Fibroblast of pulmonary artery (primary cell): ENCODE data around the gene CALML4.

Experiments
- DNase-seq: peaks from one replicate; pipeline ENCODE4 v3.0.0-alpha.2; 2010; ENCODE audit warnings: low read depth
- H3K4me3 ChIP-seq: replicated peaks from 2 replicates; pipeline ENCODE4 v1.5.1; 2011; ENCODE audit warnings: low read depth, mild to moderate bottlenecking, control low read depth, low read length, moderate library complexity
- TF ChIP-seq, protein P1 (sequence below): IDR thresholded peaks from 2 replicates; pipeline ENCODE4 v1.5.1; 2011; ENCODE audit warnings: mild to moderate bottlenecking, control low read depth, low read length, inconsistent platforms; ENCODE audit errors: missing control alignments

The CALML4 gene

DNA sequence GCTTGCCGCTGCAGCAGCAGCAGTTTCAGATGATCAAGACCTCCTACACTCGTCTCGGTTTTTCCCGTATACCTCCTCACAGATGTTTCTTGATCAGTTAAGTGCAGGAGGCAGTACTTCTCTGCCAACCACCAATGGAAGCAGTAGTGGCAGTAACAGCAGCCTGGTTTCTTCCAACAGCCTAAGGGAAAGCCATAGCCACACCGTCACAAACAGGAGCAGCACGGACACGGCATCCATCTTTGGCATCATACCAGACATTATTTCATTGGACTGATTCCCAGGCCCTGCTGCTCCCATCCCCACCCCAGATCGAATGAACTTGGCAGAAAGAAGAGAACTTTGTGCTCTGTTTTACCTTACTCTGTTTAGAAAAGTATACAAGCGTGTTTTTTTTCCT is 17.6 kb downstream of the CALML4 start:
- H3K4me3 ChIP-seq: peak overlapping the region; percentile 32
- TF ChIP-seq, protein P1, sequence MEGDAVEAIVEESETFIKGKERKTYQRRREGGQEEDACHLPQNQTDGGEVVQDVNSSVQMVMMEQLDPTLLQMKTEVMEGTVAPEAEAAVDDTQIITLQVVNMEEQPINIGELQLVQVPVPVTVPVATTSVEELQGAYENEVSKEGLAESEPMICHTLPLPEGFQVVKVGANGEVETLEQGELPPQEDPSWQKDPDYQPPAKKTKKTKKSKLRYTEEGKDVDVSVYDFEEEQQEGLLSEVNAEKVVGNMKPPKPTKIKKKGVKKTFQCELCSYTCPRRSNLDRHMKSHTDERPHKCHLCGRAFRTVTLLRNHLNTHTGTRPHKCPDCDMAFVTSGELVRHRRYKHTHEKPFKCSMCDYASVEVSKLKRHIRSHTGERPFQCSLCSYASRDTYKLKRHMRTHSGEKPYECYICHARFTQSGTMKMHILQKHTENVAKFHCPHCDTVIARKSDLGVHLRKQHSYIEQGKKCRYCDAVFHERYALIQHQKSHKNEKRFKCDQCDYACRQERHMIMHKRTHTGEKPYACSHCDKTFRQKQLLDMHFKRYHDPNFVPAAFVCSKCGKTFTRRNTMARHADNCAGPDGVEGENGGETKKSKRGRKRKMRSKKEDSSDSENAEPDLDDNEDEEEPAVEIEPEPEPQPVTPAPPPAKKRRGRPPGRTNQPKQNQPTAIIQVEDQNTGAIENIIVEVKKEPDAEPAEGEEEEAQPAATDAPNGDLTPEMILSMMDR: no peak
- peak; percentile 93 for DNase-seq

DNA sequence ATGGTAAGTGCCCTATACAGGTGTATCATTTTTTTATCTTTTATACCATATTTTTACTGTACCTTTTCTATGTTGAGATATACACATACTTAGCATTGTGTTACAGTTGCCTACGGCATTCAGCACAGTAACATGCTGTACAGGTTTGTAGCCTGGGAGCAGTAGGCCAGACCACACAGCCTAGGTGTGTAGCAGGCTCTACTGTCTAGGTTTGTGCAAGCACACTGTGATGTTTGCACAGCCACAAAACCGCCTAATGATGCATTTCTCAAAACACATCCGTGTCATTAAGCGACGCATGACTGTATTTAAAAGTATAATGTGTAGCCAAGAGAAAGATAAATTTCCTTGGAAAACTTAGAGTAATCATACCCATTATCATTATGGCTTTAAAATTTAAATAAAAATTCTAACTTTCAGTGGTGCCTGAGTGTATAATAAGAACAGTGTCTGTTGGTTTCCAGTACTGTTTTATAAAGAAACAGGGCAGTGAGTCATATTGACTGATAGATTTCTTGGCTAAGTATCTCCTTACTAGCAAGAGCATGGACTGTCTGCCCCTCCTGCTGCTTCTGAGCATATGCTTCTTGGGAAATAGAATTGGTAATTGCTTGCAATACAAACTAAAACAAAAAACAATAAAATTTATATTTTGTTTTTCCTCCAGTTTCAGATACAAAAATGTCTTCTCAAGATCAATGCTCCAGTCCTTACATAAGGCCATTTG is 18.3 kb downstream of the CALML4 start:
- TF ChIP-seq, protein P1: no peak
- H3K4me3 ChIP-seq: peak overlapping the region; percentile 32
- peak; percentile 77 for DNase-seq

DNA sequence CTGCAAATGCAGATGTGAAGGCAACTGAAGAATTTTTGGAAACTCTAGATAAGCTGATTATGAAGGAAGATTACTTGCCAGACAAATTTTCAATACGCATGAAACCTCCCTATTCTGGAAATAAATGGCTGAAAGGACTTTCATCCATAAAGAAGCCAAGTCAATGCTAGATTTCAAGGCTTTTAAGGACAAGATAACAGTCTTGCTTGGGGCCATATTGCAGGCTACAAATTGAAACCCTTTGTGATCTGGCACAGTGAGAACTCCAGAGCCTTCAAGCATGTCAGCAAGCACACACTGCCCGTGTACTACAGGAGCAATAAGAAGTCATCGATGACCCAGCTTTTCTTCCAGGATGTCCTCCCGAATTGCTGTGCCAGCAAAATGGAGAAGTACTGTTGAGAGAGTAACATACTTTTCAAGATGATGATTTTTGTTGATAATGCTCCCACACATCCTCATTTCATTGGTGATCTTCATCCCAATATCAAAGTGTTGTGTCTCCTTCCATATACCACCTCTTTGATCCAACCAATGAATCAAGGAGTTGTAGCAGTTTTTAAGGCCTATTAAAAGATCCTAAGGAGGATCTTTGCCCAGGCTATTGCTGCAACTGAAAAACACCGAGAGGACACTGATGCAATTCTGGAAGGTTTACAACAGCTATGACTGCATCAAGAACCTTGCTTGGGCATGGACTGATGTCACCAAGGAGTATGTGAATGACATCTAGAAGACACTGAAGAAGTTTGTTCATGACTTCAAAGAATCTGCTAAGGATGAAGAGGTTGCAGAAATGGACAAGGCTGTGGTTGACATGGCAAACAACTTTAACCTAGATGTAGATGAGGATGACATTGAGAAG is 20.3 kb downstream of the CALML4 start:
- TF ChIP-seq, protein P1: no peak
- no peak overlapping the region for H3K4me3 ChIP-seq
- DNase-seq: no peak

DNA sequence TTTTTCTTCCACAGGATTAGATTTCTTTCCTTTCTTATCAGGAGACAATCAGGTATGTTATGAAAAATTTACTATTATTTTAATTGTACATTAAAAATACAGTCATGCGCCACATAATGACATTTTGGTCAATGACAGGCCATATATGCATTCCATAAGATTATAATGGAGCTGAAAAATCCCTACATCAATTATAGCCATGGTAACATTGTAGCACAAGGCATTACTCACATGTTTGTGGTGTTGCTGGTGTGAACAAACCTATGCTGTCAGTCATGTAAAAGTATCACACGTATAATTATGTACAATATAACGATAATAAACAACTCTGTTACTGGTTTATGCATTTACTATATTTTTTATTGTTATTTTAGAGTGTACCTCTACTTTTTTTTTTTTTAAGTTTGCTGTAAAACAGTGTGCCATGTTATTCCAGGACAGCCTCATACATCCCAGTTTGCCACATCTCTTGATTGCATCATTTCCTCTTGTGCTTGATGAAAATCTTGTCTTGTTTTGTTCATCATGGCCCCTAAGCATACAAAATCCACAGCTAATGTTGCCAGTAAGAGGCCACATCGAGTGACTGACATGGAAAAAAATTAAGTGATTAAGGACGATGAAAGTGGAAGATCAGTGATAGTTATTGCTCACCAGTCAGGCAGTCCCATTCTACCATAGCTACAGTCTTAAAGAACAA is 21.4 kb downstream of the CALML4 start:
- DNase-seq: peak; percentile 77
- H3K4me3 ChIP-seq: no peak overlapping the region
- TF ChIP-seq, protein P1: no peak

DNA sequence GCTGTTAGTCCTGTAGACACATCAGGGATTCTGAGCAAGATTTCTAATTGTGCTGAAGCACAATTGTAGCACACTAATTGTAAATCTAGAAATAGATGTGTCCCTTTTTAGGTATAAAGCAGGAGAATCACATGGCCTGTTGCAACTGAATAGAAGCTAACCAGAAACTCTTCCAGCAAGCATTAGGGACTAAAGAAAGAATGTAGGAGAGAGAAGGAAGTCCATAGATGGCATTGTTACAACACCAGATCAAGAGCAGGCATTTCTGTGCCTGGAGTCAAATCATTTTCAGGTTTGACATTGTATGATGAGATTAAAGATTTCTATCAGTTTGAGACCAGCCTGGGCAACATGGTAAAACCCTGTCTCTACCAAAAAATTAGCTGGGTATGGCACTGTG is 27.4 kb downstream of the CALML4 start:
- TF ChIP-seq, protein P1: no peak
- H3K4me3 ChIP-seq: no peak overlapping the region
- DNase-seq: peak; percentile 57

DNA sequence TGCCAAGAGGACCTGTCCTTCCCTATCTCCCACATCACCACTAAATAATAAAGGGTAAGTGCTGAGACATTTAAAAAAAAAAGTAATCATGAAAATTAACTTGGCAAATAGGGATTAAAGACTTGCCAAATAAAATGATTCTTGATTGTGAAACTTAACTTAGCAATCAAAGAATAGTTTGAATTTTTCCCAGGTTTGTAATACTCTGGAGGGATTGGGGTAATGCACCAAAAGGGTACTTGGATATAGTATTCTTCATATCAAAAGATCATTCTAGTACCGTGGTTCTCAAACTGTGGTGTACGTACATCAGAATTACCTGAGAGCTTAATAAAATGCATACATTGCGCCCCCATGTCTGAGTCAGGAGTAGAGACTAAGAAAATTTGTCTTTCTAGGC is 28.5 kb downstream of the CALML4 start:
- TF ChIP-seq, protein P1: no peak
- DNase-seq: peak; percentile 36
- H3K4me3 ChIP-seq: no peak overlapping the region
